K562 (cell line): Measurements from ENCODE around the gene NDUFS6. TPM values are rescaled to one million over a fixed set of nuclear protein-coding genes. Genes with fewer than 3 reads are reported as not detected.

Experiments
- ATAC-seq: fragments of 200-7000 bp; cut with Tn5 transposase; 3 replicates; pipeline ENCODE4 v1.9.1; 2020; ENCODE audit warnings: moderate library complexity
- BruUV-seq: library from RNA; stranded (reverse); fragments of 400-500 nt; replicated peaks from 2 replicates; lab custom pipeline; 2021; lab: Mats Ljungman, UMichigan
- CTCF ChIA-PET: fragments of 300-600 bp; formaldehyde crosslinking; extraction: SDS; loops from one replicate; lab custom pipeline; 2021; ENCODE audit warnings: low intra/inter-chr PET ratio; lab: Yijun Ruan, JAX
- POLR2A ChIA-PET: fragments of 300-600, 350-650 bp; sonication (Branson Sonifier 250); formaldehyde crosslinking; extraction: SDS; loops from one replicate; lab custom pipeline; 2021; ENCODE audit warnings: antibody characterized with exemption, inconsistent platforms; lab: Yijun Ruan, JAX
- DNase-seq, 4 experiments: peaks; one replicate each; pipeline versions ENCODE4 v3.0.0 to v3.0.0-alpha.2; 2011 to 2018; ENCODE audit warnings: low spot score in 3 of 4, mixed read lengths in 3 of 4; ENCODE audit errors: extremely low read depth in 1 of 4
- FAIRE-seq: peaks from 2 replicates; lab custom pipeline; 2011; peaks lifted over from hg19 to GRCh38; lab: Jason Lieb, UNC
- H2AFZ ChIP-seq: 2 replicates; pipeline ENCODE4 v1.6.0; 2011; ENCODE audit warnings: low read depth, low read length, control low read depth, inconsistent platforms
- H3K27ac ChIP-seq: fragments of 200-600 bp; 3 replicates; pipeline ENCODE4 v1.8.0; 2011; ENCODE audit warnings: low read depth, mild to moderate bottlenecking, control low read depth, inconsistent platforms, low read length, moderate library complexity, mixed read lengths; ENCODE audit errors: extremely low read depth
- H3K27me3 ChIP-seq, 2 experiments: fragments of 300-600 bp in 1 of 2; 2 replicates in 1 of 2; 3 replicates in 1 of 2; pipeline versions ENCODE4 v1.6.0 to v1.8.0; 2011; ENCODE audit warnings: inconsistent platforms in 2 of 2, low read length in 2 of 2, mild to moderate bottlenecking in 1 of 2, mixed read lengths in 1 of 2, moderate library complexity in 1 of 2; ENCODE audit not compliant: control insufficient read depth in 2 of 2, insufficient read depth in 2 of 2
- H3K36me3 ChIP-seq: fragments of 300-600 bp; 3 replicates; pipeline ENCODE4 v1.8.0; 2011; ENCODE audit warnings: mild to moderate bottlenecking, low read length, inconsistent platforms; ENCODE audit not compliant: control insufficient read depth, insufficient read depth
- H3K4me1 ChIP-seq, 2 experiments: fragments of 200-600 bp in 1 of 2; replicated peaks in 1 of 2; 2 replicates in 1 of 2; 3 replicates in 1 of 2; pipeline versions ENCODE4 v1.5.1 to v1.8.0; 2011; ENCODE audit warnings: inconsistent platforms in 2 of 2, low read length in 2 of 2, mild to moderate bottlenecking in 1 of 2, mixed read lengths in 1 of 2, moderate library complexity in 1 of 2; ENCODE audit not compliant: control insufficient read depth in 2 of 2, insufficient read depth in 2 of 2
- H3K4me2 ChIP-seq: 2 replicates; pipeline ENCODE4 v1.6.1; 2011; ENCODE audit warnings: low read length, control low read depth, inconsistent platforms, mixed read lengths; ENCODE audit not compliant: insufficient read depth
- H3K4me3 ChIP-seq: fragments of 200-600 bp; sonication (generic), shearing (Covaris generic); 2 replicates; pipeline ENCODE4 v1.5.1; 2016; ENCODE audit warnings: control low read depth, inconsistent platforms
- H3K79me2 ChIP-seq: fragments of 200-600 bp; 3 replicates; pipeline ENCODE4 v1.8.0; 2011; ENCODE audit warnings: low read length, inconsistent platforms; ENCODE audit not compliant: control insufficient read depth, insufficient read depth
- H3K9ac ChIP-seq, 2 experiments: 2 replicates each; pipeline versions ENCODE4 v1.6.0 to v1.6.1; 2011; ENCODE audit warnings: low read depth in 2 of 2, low read length in 2 of 2, control low read depth in 1 of 2, inconsistent platforms in 1 of 2, mild to moderate bottlenecking in 1 of 2, mixed read lengths in 1 of 2; ENCODE audit not compliant: insufficient read depth in 1 of 2
- H3K9me1 ChIP-seq: one replicate; pipeline ENCODE4 v1.6.0; 2011; ENCODE audit warnings: inconsistent platforms, mild to moderate bottlenecking, low read length, moderate library complexity; ENCODE audit not compliant: control insufficient read depth, insufficient read depth
- H3K9me3 ChIP-seq: replicated peaks from 2 replicates; pipeline ENCODE4 v1.5.1; 2011; ENCODE audit warnings: low read depth, low read length, inconsistent platforms; ENCODE audit not compliant: control insufficient read depth, insufficient read depth
- H4K20me1 ChIP-seq: replicated peaks from 2 replicates; pipeline ENCODE4 v1.6.1; 2011; ENCODE audit warnings: low read length, inconsistent platforms, mixed read lengths; ENCODE audit not compliant: control insufficient read depth, insufficient read depth
- NFIX ChIP-seq: fragments of 250-450 bp; sonication (Bioruptor Pico); IDR thresholded peaks from 2 replicates; pipeline ENCODE4 v1.4.0; 2020; ENCODE audit warnings: low read depth, mild to moderate bottlenecking, moderate library complexity
- NR2C2 ChIP-seq, 2 experiments: fragments of 200-800 bp in 1 of 2; sonication (Bioruptor generic) in 1 of 2; sonication (generic) in 1 of 2; formaldehyde crosslinking in 1 of 2; IDR thresholded peaks; 2 replicates each; pipeline versions ENCODE4 v1.6.1 to v1.8.0; 2016 to 2022; ENCODE audit warnings: mild to moderate bottlenecking in 1 of 2, missing compliant biosample characterization in 1 of 2, missing genetic modification characterization in 1 of 2, missing genetic modification reagents in 1 of 2
- POLR3A ChIP-seq: IDR thresholded peaks from 2 replicates; pipeline ENCODE4 v1.6.1; 2011; ENCODE audit warnings: borderline replicate concordance, mild to moderate bottlenecking, moderate library complexity; ENCODE audit not compliant: insufficient read length, insufficient read depth; ENCODE audit errors: extremely low read depth
- PURB ChIP-seq: sonication (generic); formaldehyde crosslinking; IDR thresholded peaks from 2 replicates; pipeline ENCODE4 v1.9.0; 2021; ENCODE audit warnings: low read depth, mild to moderate bottlenecking, missing genetic modification reagents
- RBBP5 ChIP-seq: fragments of 200-600 bp; sonication (generic); IDR thresholded peaks from 2 replicates; pipeline ENCODE4 v1.6.1; 2012; ENCODE audit warnings: borderline replicate concordance, mild to moderate bottlenecking, low read length, control low read depth, inconsistent platforms; ENCODE audit not compliant: insufficient read depth, poor library complexity, severe bottlenecking
- RBM34 ChIP-seq: fragments of 200-400 bp; formaldehyde crosslinking; IDR thresholded peaks from 2 replicates; pipeline ENCODE4 v1.6.1; 2018; ENCODE audit warnings: low read length, borderline replicate concordance; ENCODE audit not compliant: insufficient read depth
- ZNF639 ChIP-seq, 2 experiments: fragments of 200-800 bp in 1 of 2; sonication (Bioruptor generic) in 1 of 2; sonication (generic) in 1 of 2; formaldehyde crosslinking in 1 of 2; IDR thresholded peaks in 1 of 2; conservative IDR thresholded peaks in 1 of 2; 2 replicates each; pipeline versions ENCODE4 v1.5.0 to v1.6.1; 2016 to 2020; ENCODE audit warnings: missing compliant biosample characterization in 1 of 2, missing genetic modification characterization in 1 of 2, missing genetic modification reagents in 1 of 2
- WGBS: fragments of 100-300 bp; shearing (Covaris generic); methylation state at CpG from one replicate; pipeline ENCODE4 v1.1.6; 2016; ENCODE audit warnings: low coverage, mixed read lengths; ENCODE audit not compliant: insufficient coverage; ENCODE audit errors: missing lambda C conversion rate; 5-methylcytosine and 5-hydroxymethylcytosine counted together
- in situ Hi-C: fragments of 300-500 bp; cut with MboI; formaldehyde crosslinking; loops from 4 replicates; pipeline ENCODE4 v1.15.0; 2018; ENCODE audit warnings: inconsistent platforms, mixed read lengths
- intact Hi-C: fragments of 100-400 bp; cut with micrococcal nuclease; formaldehyde crosslinking; loops from 2 replicates; pipeline ENCODE4 v1.14.2; 2022
- polyA plus RNA-seq, 8 experiments: library from polyadenylated mRNA; depleted of rRNA in 4 of 8; stranded (reverse) in 5 of 8; unstranded in 3 of 8; fragments of >200 nt; fragmentation: Nextera tagmentation in 2 of 8; fragmentation: Illumina TruSeq in 1 of 8; extraction: Ambion mirVana in 2 of 8; extraction: Trizol in 1 of 8; gene quantifications; 2 replicates each; pipeline versions ENCODE4 v1.2.1 to v1.2.3, GENCODE V29; 2011 to 2014; ENCODE audit warnings: inconsistent platforms in 1 of 8, missing spikeins in 1 of 8
- total RNA-seq, 7 experiments: library from RNA; depleted of rRNA in 6 of 7; stranded (reverse); fragments of >200 nt in 6 of 7; fragmentation: Illumina TruSeq in 2 of 7; extraction: Trizol in 2 of 7; gene quantifications; 2 replicates each; pipeline versions ENCODE4 v1.2.1 to v1.2.3, GENCODE V29; 2011 to 2021; ENCODE audit warnings: low replicate concordance in 1 of 7
- TF ChIP-seq, protein P1 (sequence below): fragments of 450-650 bp; IDR thresholded peaks from 2 replicates; pipeline ENCODE4 v1.6.1; 2017; ENCODE audit warnings: mild to moderate bottlenecking, moderate library complexity
- TF ChIP-seq, protein P2 (sequence below), 2 experiments: fragments of 450-650 bp in 1 of 2; sonication (generic) in 1 of 2; formaldehyde crosslinking in 1 of 2; IDR thresholded peaks in 1 of 2; conservative IDR thresholded peaks in 1 of 2; 2 replicates each; pipeline versions ENCODE4 v1.6.1 to v1.8.1; 2016 to 2023; ENCODE audit warnings: mild to moderate bottlenecking in 2 of 2, moderate library complexity in 2 of 2, inconsistent platforms in 1 of 2, missing genetic modification reagents in 1 of 2

Gene NDUFS6
- total and polyA plus RNA-seq, 9 of the 15 experiments (the other 6 are each of a cell fraction or from before 2014, with no cell fraction given), result 36.1 to 291 (median 77.0) TPM

DNA sequence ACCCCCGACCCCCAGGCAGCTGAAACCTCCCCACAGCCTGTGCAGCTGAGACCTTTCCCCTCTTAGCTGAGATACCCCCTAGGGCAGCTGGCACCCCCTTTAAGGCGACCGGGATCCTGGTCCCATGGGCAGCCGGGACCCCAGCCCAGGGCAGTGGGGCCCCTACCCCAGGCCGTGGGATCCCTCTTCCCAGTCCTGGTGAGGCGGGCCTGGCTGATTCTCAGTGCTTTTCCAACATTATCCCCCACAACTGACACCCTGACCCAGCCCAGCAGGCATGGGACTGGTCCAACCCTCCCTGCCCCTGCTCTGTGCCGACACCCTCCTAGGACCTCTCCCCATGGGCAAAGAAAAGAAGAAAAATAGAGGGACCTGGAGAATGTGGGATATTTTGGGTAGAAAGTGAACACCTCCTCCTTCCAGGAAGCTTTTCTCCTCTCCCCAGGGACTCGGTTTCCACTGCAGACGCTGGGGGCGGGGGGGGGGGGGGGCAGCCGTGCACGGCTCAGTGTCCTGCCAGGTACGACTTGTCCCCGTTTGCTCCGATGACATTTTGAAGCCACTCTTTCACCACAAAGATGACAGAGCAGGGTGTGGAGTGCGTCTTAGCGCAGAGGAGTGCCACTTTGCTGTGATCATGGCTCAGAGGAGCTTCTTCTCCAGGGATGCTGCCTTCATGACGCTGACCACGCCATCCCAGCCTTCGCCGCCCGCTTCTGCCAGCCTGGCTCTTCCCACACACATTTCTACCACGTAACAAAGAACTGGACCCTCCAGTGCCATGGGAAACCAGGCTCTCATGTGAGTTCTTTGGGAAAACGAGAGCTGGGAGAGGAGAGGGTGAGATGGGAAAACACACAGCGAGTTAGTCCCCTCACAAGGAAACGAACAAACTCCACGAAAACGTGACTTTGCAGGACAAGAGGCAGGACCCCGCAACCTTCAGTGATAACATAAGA is 49.1 kb upstream of the NDUFS6 start:
- H3K4me3 ChIP-seq, result no peak overlapping the region
- H3K9me1 ChIP-seq, result no peaks in the 10 kb centered on the region
- WGBS, result 1% methylated on average over 22 of the region's 29 CpGs
- no peak overlapping the region for H3K27ac ChIP-seq
- no peaks in the 10 kb centered on the region for H3K79me2 ChIP-seq
- DNase-seq, result no peak
- no peak for ATAC-seq
- H3K36me3 ChIP-seq, result no peaks in the 10 kb centered on the region
- intact Hi-C loops (no loop called here), in situ Hi-C loops (no loop called here)
- H3K9ac ChIP-seq, result no peak overlapping the region
- CTCF ChIA-PET, result no interaction called here
- 0 out of 2 replicates have a peak, but pooled peaks cover 6% of the 10 kb centered on the region for H4K20me1 ChIP-seq
- no peak overlapping the region for H2AFZ ChIP-seq
- no peaks in the 10 kb centered on the region for H3K4me1 ChIP-seq
- peaks cover 64 to 87% of the 10 kb centered on the region in 2 experiments for H3K27me3 ChIP-seq
- H3K9me3 ChIP-seq, result no peaks in the 10 kb centered on the region
- no peak overlapping the region for H3K4me2 ChIP-seq
- BruUV-seq, result no TSS peak
- no peak for FAIRE-seq
- POLR2A ChIA-PET, result no interaction called here
- TF ChIP-seq, protein P1, sequence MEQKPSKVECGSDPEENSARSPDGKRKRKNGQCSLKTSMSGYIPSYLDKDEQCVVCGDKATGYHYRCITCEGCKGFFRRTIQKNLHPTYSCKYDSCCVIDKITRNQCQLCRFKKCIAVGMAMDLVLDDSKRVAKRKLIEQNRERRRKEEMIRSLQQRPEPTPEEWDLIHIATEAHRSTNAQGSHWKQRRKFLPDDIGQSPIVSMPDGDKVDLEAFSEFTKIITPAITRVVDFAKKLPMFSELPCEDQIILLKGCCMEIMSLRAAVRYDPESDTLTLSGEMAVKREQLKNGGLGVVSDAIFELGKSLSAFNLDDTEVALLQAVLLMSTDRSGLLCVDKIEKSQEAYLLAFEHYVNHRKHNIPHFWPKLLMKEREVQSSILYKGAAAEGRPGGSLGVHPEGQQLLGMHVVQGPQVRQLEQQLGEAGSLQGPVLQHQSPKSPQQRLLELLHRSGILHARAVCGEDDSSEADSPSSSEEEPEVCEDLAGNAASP, result no peak
- TF ChIP-seq NR2C2 (CRISPR knock-in tag; IDR thresholded peaks at IDR 0.05) (no peak), NR2C2 (tag; IDR thresholded peaks at IDR 0.05) (no peak), RBM34 (no peak), POLR3A (no peak), ZNF639 (CRISPR knock-in tag; conservative IDR thresholded peaks at IDR 0.05 in 1 of 2, IDR thresholded peaks at IDR 0.05 in 1 of 2) (no peak), RBBP5 (no peak), NFIX (no peak), PURB (CRISPR knock-in tag) (no peak)
- TF ChIP-seq, protein P2, sequence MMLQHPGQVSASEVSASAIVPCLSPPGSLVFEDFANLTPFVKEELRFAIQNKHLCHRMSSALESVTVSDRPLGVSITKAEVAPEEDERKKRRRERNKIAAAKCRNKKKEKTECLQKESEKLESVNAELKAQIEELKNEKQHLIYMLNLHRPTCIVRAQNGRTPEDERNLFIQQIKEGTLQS (IDR thresholded peaks at IDR 0.05), result no peak
- TF ChIP-seq, protein P2 (CRISPR knock-in tag; conservative IDR thresholded peaks at IDR 0.05), result no peak
